ENCODE measurements around the gene ZNF716. TPM values are rescaled to one million over a fixed set of nuclear protein-coding genes. Genes with fewer than 3 reads are reported as not detected.

Gene ZNF716
- total RNA-seq, 1 experiment from 2014 or later = not detected

GRCh38 chr7:57403601-57404342 lies 46.2 kb upstream of the ZNF716 start:
- H3K27me3 ChIP-seq (ENCODE audit: insufficient read depth, low read length) = no peaks in the 10 kb centered on the region
- Mint-ChIP-seq H3K27me3 (ENCODE audit: low read depth) (no peaks in the 10 kb centered on the region; the same call in 1 of the 2 replicates), H3K36me3 (ENCODE audit: insufficient read depth in 1 of 3, low read depth in 3 of 3) (peaks cover 13 to 33% (median 18%) of the 10 kb centered on the region in 3 experiments), H3K27ac (no peak overlapping the region), H3K4me1 (no peaks in the 10 kb centered on the region), H3K9me3 (peaks cover 95 to 96% of the 10 kb centered on the region in 2 experiments), H3K4me3 (no peak overlapping the region)
- no peak overlapping the region for H3K4ac ChIP-seq (ENCODE audit: low read depth, low read length)
- H3K4me2 ChIP-seq (ENCODE audit: insufficient read depth, insufficient read length, low read length) = no peak overlapping the region
- H3K23me2 ChIP-seq (ENCODE audit: insufficient read length, low read depth, low read length, poor library complexity, severe bottlenecking) = no peaks in the 10 kb centered on the region
- no peak overlapping the region for H4K91ac ChIP-seq (ENCODE audit: insufficient read length, low read depth, low read length)
- no peak for TF ChIP-seq CTCF (conservative IDR thresholded peaks at IDR 0.05)
- no peak overlapping the region for H3K14ac ChIP-seq (ENCODE audit: insufficient read depth, low read length)
- no peak overlapping the region for H2BK120ac ChIP-seq (ENCODE audit: low read depth, low read length, poor library complexity, severe bottlenecking)
- no peak overlapping the region for H3K56ac ChIP-seq (ENCODE audit: insufficient read length, low read depth, low read length)
- no CpG with 5 or more reads among the region's 36 CpGs for WGBS (ENCODE audit: extremely low coverage, insufficient read length, low lambda C conversion rate)
- H3K79me1 ChIP-seq (ENCODE audit: insufficient read depth, low read depth, low read length, poor library complexity, severe bottlenecking) = no peaks in the 10 kb centered on the region
- H2BK12ac ChIP-seq (ENCODE audit: insufficient read length, low read depth, low read length) = no peak overlapping the region
- H2BK15ac ChIP-seq (ENCODE audit: low read depth, low read length) = no peak overlapping the region
- no peaks in the 10 kb centered on the region for H3K79me2 ChIP-seq (ENCODE audit: insufficient read depth, low read length)
- no peak overlapping the region for H3K27ac ChIP-seq (ENCODE audit: insufficient read length, low read depth, low read length)
- H3K9ac ChIP-seq (ENCODE audit: extremely low read depth, insufficient read length, low read length) = no peak overlapping the region
- no peak for DNase-seq
- no peak overlapping the region for H2BK20ac ChIP-seq (ENCODE audit: low read depth, low read length, poor library complexity, severe bottlenecking)
- H3K4me1 ChIP-seq (ENCODE audit: insufficient read depth, low read length) = no peaks in the 10 kb centered on the region
- no peaks in the 10 kb centered on the region for H4K20me1 ChIP-seq (ENCODE audit: control insufficient read depth, insufficient read depth, insufficient read length)
- no peak overlapping the region for H3K23ac ChIP-seq (ENCODE audit: insufficient read length, low read depth, low read length)
- no peak overlapping the region for H2AFZ ChIP-seq (ENCODE audit: low read length)
- peaks cover 87% of the 10 kb centered on the region for H3K9me3 ChIP-seq (ENCODE audit: control insufficient read depth, low read depth, low read length)
- no peak overlapping the region for H2BK5ac ChIP-seq (ENCODE audit: insufficient read length, low read length)
- H3K18ac ChIP-seq (ENCODE audit: insufficient read length, low read depth, low read length) = no peak overlapping the region
- H4K5ac ChIP-seq (ENCODE audit: insufficient read length, low read depth, low read length) = no peak overlapping the region
- H3T11ph ChIP-seq (ENCODE audit: low read length) = no peak overlapping the region
- H4K8ac ChIP-seq (replicated peaks; ENCODE audit: insufficient read length, low read depth, low read length) = no peak overlapping the region
- H2AK5ac ChIP-seq (ENCODE audit: insufficient read length, low read length) = no peak overlapping the region
